HEK293 (cell line): ENCODE results near the gene TRAPPC3L.

Source experiments
- CTCF ChIA-PET: fragments of 350-600 bp; formaldehyde crosslinking; extraction: SDS; loops from one replicate; lab custom pipeline; 2021; ENCODE audit warnings: antibody characterized with exemption; lab: Yijun Ruan, JAX
- POLR2A ChIA-PET: fragments of 300-600 bp; formaldehyde crosslinking; extraction: SDS; loops from one replicate; lab custom pipeline; 2020; ENCODE audit warnings: antibody characterized with exemption, inconsistent platforms; lab: Yijun Ruan, JAX
- H3K27ac ChIP-seq: fragments of 200-500 bp; sonication (Bioruptor generic); 2 replicates; pipeline ENCODE4 v1.5.1; 2014; ENCODE audit warnings: low read depth, low read length, control low read depth, inconsistent platforms; ENCODE audit errors: extremely low read depth
- H3K36me3 ChIP-seq, 2 experiments: fragments of 200-500 bp in 1 of 2; sonication (Bioruptor generic) in 1 of 2; 1 replicate in 1 of 2; 2 replicates in 1 of 2; pipeline ENCODE4 v1.5.1; 2014 to 2017; ENCODE audit warnings: inconsistent platforms in 2 of 2, low read length in 2 of 2; ENCODE audit not compliant: control insufficient read depth in 2 of 2, insufficient read depth in 1 of 2
- H3K4me1 ChIP-seq: fragments of 200-500 bp; sonication (Bioruptor generic); 2 replicates; pipeline ENCODE4 v1.5.1; 2014; ENCODE audit warnings: mild to moderate bottlenecking, low read length, inconsistent platforms; ENCODE audit not compliant: control insufficient read depth, insufficient read depth
- H3K4me3 ChIP-seq: 2 replicates; pipeline ENCODE4 v1.5.1; 2011; ENCODE audit warnings: low read depth, mild to moderate bottlenecking, control low read depth, low read length, moderate library complexity
- H3K9me3 ChIP-seq: fragments of 200-500 bp; sonication (Bioruptor generic); 2 replicates; pipeline ENCODE4 v1.5.1; 2014; ENCODE audit warnings: low read depth, low read length, inconsistent platforms; ENCODE audit not compliant: control insufficient read depth, insufficient read depth
- KLF1 ChIP-seq: fragments of 450-650 bp; formaldehyde crosslinking; IDR thresholded peaks from 2 replicates; pipeline ENCODE4 v1.5.1; 2016; ENCODE audit warnings: missing biosample characterization, missing genetic modification characterization
- KLF8 ChIP-seq: fragments of 450-650 bp; formaldehyde crosslinking; IDR thresholded peaks from 2 replicates; pipeline ENCODE4 v1.5.1; 2016; ENCODE audit warnings: missing biosample characterization, missing genetic modification characterization
- MEIS1 ChIP-seq: sonication (generic); formaldehyde crosslinking; IDR thresholded peaks from 2 replicates; pipeline ENCODE4 v1.8.1; 2022; ENCODE audit warnings: missing genetic modification reagents, mild to moderate bottlenecking, borderline replicate concordance
- PRDM1 ChIP-seq: fragments of 450-650 bp; formaldehyde crosslinking; IDR thresholded peaks from 2 replicates; pipeline ENCODE4; 2016; ENCODE audit warnings: missing biosample characterization, missing genetic modification characterization
- REPIN1 ChIP-seq: fragments of 450-650 bp; formaldehyde crosslinking; IDR thresholded peaks from 2 replicates; pipeline ENCODE4 v1.5.1; 2017; ENCODE audit warnings: missing biosample characterization, missing genetic modification characterization, low read depth
- ZBTB20 ChIP-seq: fragments of 450-650 bp; formaldehyde crosslinking; IDR thresholded peaks from 2 replicates; pipeline ENCODE4 v1.5.1; 2016; ENCODE audit warnings: missing biosample characterization, missing genetic modification characterization
- ZBTB21 ChIP-seq: fragments of 450-650 bp; formaldehyde crosslinking; IDR thresholded peaks from 2 replicates; pipeline ENCODE4 v1.5.1; 2017; ENCODE audit warnings: missing biosample characterization, missing genetic modification characterization
- ZBTB49 ChIP-seq: fragments of 450-650 bp; formaldehyde crosslinking; IDR thresholded peaks from 2 replicates; pipeline ENCODE4 v1.5.1; 2016; ENCODE audit warnings: missing biosample characterization, missing genetic modification characterization, low read depth
- ZEB2 ChIP-seq: fragments of 450-650 bp; formaldehyde crosslinking; IDR thresholded peaks from 2 replicates; pipeline ENCODE4 v1.5.1; 2016; ENCODE audit warnings: missing biosample characterization, missing genetic modification characterization
- ZFP69B ChIP-seq: fragments of 450-650 bp; formaldehyde crosslinking; IDR thresholded peaks from 2 replicates; pipeline ENCODE4 v1.5.1; 2016; ENCODE audit warnings: missing biosample characterization, missing genetic modification characterization
- ZNF10 ChIP-seq: fragments of 450-650 bp; formaldehyde crosslinking; IDR thresholded peaks from 2 replicates; pipeline ENCODE4 v1.5.1; 2017; ENCODE audit warnings: missing biosample characterization, missing genetic modification characterization
- ZNF112 ChIP-seq: fragments of 450-650 bp; formaldehyde crosslinking; IDR thresholded peaks from 2 replicates; pipeline ENCODE4 v1.5.0; 2017; ENCODE audit warnings: missing biosample characterization, missing genetic modification characterization
- ZNF174 ChIP-seq: fragments of 450-650 bp; formaldehyde crosslinking; IDR thresholded peaks from 2 replicates; pipeline ENCODE4 v1.5.0; 2017; ENCODE audit warnings: missing biosample characterization, mild to moderate bottlenecking, missing genetic modification characterization
- ZNF175 ChIP-seq: fragments of 450-650 bp; formaldehyde crosslinking; IDR thresholded peaks from 2 replicates; pipeline ENCODE4 v1.5.1; 2016; ENCODE audit warnings: missing biosample characterization, missing genetic modification characterization
- ZNF18 ChIP-seq: fragments of 450-650 bp; formaldehyde crosslinking; IDR thresholded peaks from 2 replicates; pipeline ENCODE4 v1.5.1; 2016; ENCODE audit warnings: missing biosample characterization, missing genetic modification characterization
- ZNF214 ChIP-seq: fragments of 450-650 bp; formaldehyde crosslinking; IDR thresholded peaks from 2 replicates; pipeline ENCODE4 v1.5.1; 2017; ENCODE audit warnings: missing biosample characterization, mild to moderate bottlenecking, missing genetic modification characterization, borderline replicate concordance
- ZNF24 ChIP-seq: fragments of 450-650 bp; formaldehyde crosslinking; IDR thresholded peaks from 2 replicates; pipeline ENCODE4 v1.5.1; 2016; ENCODE audit warnings: missing biosample characterization, missing genetic modification characterization
- ZNF266 ChIP-seq: fragments of 450-650 bp; formaldehyde crosslinking; IDR thresholded peaks from 2 replicates; pipeline ENCODE4 v1.5.1; 2016; ENCODE audit warnings: missing biosample characterization, missing genetic modification characterization, low read depth
- ZNF510 ChIP-seq: fragments of 450-650 bp; formaldehyde crosslinking; IDR thresholded peaks from 2 replicates; pipeline ENCODE4 v1.5.1; 2018; ENCODE audit warnings: mild to moderate bottlenecking, missing genetic modification characterization, missing biosample characterization; ENCODE audit not compliant: insufficient replicate concordance
- ZNF530 ChIP-seq: fragments of 450-650 bp; formaldehyde crosslinking; IDR thresholded peaks from 2 replicates; pipeline ENCODE4 v1.5.1; 2016; ENCODE audit warnings: low read depth, missing biosample characterization, missing genetic modification characterization
- ZNF544 ChIP-seq: fragments of 450-650 bp; formaldehyde crosslinking; IDR thresholded peaks from 2 replicates; pipeline ENCODE4 v1.5.0; 2017; ENCODE audit warnings: missing biosample characterization, missing genetic modification characterization
- ZNF549 ChIP-seq: fragments of 450-650 bp; IDR thresholded peaks from 2 replicates; pipeline ENCODE4 v1.5.1; 2018; ENCODE audit warnings: missing biosample characterization, missing genetic modification characterization, mild to moderate bottlenecking, inconsistent platforms, moderate library complexity
- ZNF571 ChIP-seq: fragments of 450-650 bp; formaldehyde crosslinking; IDR thresholded peaks from 2 replicates; pipeline ENCODE4 v1.5.0; 2017; ENCODE audit warnings: missing biosample characterization, missing genetic modification characterization
- ZNF670 ChIP-seq: fragments of 450-650 bp; formaldehyde crosslinking; IDR thresholded peaks from 2 replicates; pipeline ENCODE4 v1.5.1; 2016; ENCODE audit warnings: missing biosample characterization, missing genetic modification characterization, low read depth
- ZNF692 ChIP-seq: fragments of 450-650 bp; formaldehyde crosslinking; IDR thresholded peaks from 2 replicates; pipeline ENCODE4 v1.5.1; 2016; ENCODE audit warnings: missing biosample characterization, missing genetic modification characterization
- ZNF785 ChIP-seq: fragments of 450-650 bp; formaldehyde crosslinking; IDR thresholded peaks from 2 replicates; pipeline ENCODE4 v1.5.1; 2016; ENCODE audit warnings: missing biosample characterization, missing genetic modification characterization
- ZNF792 ChIP-seq: fragments of 450-650 bp; formaldehyde crosslinking; IDR thresholded peaks from 2 replicates; pipeline ENCODE4 v1.5.1; 2016; ENCODE audit warnings: missing biosample characterization, missing genetic modification characterization
- ZSCAN18 ChIP-seq: fragments of 450-650 bp; formaldehyde crosslinking; IDR thresholded peaks from 2 replicates; pipeline ENCODE4 v1.5.1; 2016; ENCODE audit warnings: missing biosample characterization, missing genetic modification characterization
- ZSCAN5A ChIP-seq: fragments of 450-650 bp; formaldehyde crosslinking; IDR thresholded peaks from 2 replicates; pipeline ENCODE4 v1.5.1; 2016; ENCODE audit warnings: missing biosample characterization, missing genetic modification characterization
- TF ChIP-seq, protein P1 (sequence below): sonication (generic); formaldehyde crosslinking; IDR thresholded peaks from 2 replicates; pipeline ENCODE4 v1.8.1; 2022; ENCODE audit warnings: mild to moderate bottlenecking, moderate library complexity, missing genetic modification reagents

The TRAPPC3L gene

DNA sequence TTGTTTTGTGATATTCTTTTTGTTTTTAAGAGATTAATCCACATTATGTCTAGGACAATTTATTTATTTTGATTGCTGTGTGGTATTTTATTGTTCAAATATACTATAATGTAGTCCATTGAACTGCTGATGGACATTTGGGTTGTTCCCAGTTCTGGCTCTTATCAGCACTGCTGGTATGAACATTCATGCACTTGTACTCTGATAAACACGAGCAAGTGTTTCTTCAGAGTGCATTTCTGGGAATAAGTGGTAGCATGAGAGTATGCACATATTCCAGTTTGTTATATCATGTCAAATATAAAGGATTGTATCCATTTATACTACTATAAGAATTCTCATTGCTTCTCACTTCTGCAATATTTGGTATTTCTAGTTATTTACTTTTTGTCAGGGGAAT lies 77.2 kb downstream of the TRAPPC3L start:
- H3K9me3 ChIP-seq: no peaks in the 10 kb centered on the region
- CTCF ChIA-PET: no interaction called here
- POLR2A ChIA-PET: no interaction called here
- TF ChIP-seq ZBTB20 (tag by site-specific recombination): no peak
- TF ChIP-seq ZBTB21 (tag by site-specific recombination): no peak
- no peak for TF ChIP-seq MEIS1
- TF ChIP-seq ZNF112 (tag by site-specific recombination): no peak
- TF ChIP-seq ZNF175 (tag by site-specific recombination): no peak
- TF ChIP-seq ZNF549 (tag by site-specific recombination): no peak
- TF ChIP-seq ZNF571: no peak
- TF ChIP-seq ZNF785 (tag by site-specific recombination): no peak
- TF ChIP-seq REPIN1: no peak
- TF ChIP-seq ZNF214: no peak
- no peak for TF ChIP-seq ZNF10
- TF ChIP-seq ZNF530 (tag by site-specific recombination): no peak
- no peak for TF ChIP-seq ZNF692 (tag by site-specific recombination)
- no peak for TF ChIP-seq ZSCAN18 (tag by site-specific recombination)
- no peak for TF ChIP-seq KLF8 (tag by site-specific recombination)
- no peak for TF ChIP-seq ZNF792 (tag by site-specific recombination)
- TF ChIP-seq PRDM1 (tag by site-specific recombination): no peak
- TF ChIP-seq ZFP69B (tag by site-specific recombination): no peak
- TF ChIP-seq, protein P1, sequence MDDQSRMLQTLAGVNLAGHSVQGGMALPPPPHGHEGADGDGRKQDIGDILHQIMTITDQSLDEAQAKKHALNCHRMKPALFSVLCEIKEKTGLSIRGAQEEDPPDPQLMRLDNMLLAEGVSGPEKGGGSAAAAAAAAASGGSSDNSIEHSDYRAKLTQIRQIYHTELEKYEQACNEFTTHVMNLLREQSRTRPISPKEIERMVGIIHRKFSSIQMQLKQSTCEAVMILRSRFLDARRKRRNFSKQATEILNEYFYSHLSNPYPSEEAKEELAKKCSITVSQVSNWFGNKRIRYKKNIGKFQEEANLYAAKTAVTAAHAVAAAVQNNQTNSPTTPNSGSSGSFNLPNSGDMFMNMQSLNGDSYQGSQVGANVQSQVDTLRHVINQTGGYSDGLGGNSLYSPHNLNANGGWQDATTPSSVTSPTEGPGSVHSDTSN (CRISPR knock-in tag): no peak
- TF ChIP-seq ZSCAN5A (tag by site-specific recombination): no peak
- TF ChIP-seq, all 188 proteins: peak for 0
- H3K27ac ChIP-seq: no peak overlapping the region
- no peak overlapping the region for H3K4me3 ChIP-seq
- H3K36me3 ChIP-seq: no peaks in the 10 kb centered on the region
- no peaks in the 10 kb centered on the region for H3K4me1 ChIP-seq

GRCh38 chr6:116467514-116467913 lies 78.0 kb downstream of the TRAPPC3L start:
- H3K36me3 ChIP-seq: no peaks in the 10 kb centered on the region
- ChIA-PET POLR2A (no interaction called here), CTCF (no interaction called here)
- no peak overlapping the region for H3K4me3 ChIP-seq
- no peaks in the 10 kb centered on the region for H3K9me3 ChIP-seq
- H3K4me1 ChIP-seq: no peaks in the 10 kb centered on the region
- H3K27ac ChIP-seq: no peak overlapping the region
- TF ChIP-seq KLF1 (tag by site-specific recombination) (no peak), ZNF670 (tag by site-specific recombination) (no peak), ZEB2 (no peak), ZNF174 (no peak), ZBTB49 (tag by site-specific recombination) (no peak), ZNF792 (tag by site-specific recombination) (no peak), ZNF544 (tag by site-specific recombination) (no peak), ZNF18 (tag by site-specific recombination) (no peak), ZNF24 (tag by site-specific recombination) (no peak), ZNF510 (tag by site-specific recombination) (no peak), ZNF266 (tag by site-specific recombination) (no peak)
